Measurements from ENCODE around the gene GGPS1. TPM values are rescaled to one million over a fixed set of nuclear protein-coding genes. Genes with fewer than 3 reads are reported as not detected.

GGPS1 gene
- total RNA-seq, 1 experiment from 2014 or later, result 37.3 TPM

DNA sequence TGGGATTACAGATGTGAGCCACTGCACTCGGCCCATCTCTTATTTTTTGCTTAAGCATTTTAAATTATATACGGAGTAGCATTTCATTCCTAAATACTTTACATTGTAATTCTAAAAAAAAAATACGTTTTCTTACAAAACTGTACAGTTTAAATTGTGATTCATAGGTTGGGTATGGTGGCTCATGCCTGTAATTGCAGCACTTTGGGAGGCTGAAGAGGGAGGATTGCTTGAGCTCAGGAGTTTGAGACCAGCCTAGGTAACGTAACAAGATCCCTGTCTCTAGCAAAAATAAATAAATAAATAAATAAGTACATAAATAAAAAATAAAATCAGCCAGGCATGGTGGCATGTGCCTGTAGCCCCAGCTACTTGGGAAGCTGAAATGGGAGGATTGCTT lies 63.5 kb downstream of the GGPS1 start:
- CTCF ChIA-PET, result no interaction called here
- POLR2A ChIA-PET, result no interaction called here
- H3K27ac Mint-ChIP-seq, result no peak overlapping the region
- ATAC-seq (no peak), DNase-seq (ENCODE audit: low spot score) (no peak)
- no peak for TF ChIP-seq JUN (CRISPR knock-in tag; IDR thresholded peaks at IDR 0.05)
- TF ChIP-seq, protein P1, sequence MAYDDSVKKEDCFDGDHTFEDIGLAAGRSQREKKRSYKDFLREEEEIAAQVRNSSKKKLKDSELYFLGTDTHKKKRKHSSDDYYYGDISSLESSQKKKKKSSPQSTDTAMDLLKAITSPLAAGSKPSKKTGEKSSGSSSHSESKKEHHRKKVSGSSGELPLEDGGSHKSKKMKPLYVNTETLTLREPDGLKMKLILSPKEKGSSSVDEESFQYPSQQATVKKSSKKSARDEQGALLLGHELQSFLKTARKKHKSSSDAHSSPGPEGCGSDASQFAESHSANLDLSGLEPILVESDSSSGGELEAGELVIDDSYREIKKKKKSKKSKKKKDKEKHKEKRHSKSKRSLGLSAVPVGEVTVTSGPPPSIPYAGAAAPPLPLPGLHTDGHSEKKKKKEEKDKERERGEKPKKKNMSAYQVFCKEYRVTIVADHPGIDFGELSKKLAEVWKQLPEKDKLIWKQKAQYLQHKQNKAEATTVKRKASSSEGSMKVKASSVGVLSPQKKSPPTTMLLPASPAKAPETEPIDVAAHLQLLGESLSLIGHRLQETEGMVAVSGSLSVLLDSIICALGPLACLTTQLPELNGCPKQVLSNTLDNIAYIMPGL (CRISPR knock-in tag; IDR thresholded peaks at IDR 0.05), result no peak
- TF ChIP-seq, protein P2, sequence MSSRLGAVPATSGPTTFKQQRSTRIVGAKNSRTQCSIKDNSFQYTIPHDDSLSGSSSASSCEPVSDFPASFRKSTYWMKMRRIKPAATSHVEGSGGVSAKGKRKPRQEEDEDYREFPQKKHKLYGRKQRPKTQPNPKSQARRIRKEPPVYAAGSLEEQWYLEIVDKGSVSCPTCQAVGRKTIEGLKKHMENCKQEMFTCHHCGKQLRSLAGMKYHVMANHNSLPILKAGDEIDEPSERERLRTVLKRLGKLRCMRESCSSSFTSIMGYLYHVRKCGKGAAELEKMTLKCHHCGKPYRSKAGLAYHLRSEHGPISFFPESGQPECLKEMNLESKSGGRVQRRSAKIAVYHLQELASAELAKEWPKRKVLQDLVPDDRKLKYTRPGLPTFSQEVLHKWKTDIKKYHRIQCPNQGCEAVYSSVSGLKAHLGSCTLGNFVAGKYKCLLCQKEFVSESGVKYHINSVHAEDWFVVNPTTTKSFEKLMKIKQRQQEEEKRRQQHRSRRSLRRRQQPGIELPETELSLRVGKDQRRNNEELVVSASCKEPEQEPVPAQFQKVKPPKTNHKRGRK (CRISPR knock-in tag; IDR thresholded peaks at IDR 0.05; ENCODE audit: borderline replicate concordance), result no peak
- TF ChIP-seq FOXP1 (CRISPR knock-in tag; IDR thresholded peaks at IDR 0.05; ENCODE audit: borderline replicate concordance), result no peak
- no peak for TF ChIP-seq NR3C1 (CRISPR knock-in tag; conservative IDR thresholded peaks at IDR 0.05; ENCODE audit: low read depth)
- no peak for TF ChIP-seq IRF2 (CRISPR knock-in tag; IDR thresholded peaks at IDR 0.05; ENCODE audit: borderline replicate concordance, low read depth)
- TF ChIP-seq, protein P3, sequence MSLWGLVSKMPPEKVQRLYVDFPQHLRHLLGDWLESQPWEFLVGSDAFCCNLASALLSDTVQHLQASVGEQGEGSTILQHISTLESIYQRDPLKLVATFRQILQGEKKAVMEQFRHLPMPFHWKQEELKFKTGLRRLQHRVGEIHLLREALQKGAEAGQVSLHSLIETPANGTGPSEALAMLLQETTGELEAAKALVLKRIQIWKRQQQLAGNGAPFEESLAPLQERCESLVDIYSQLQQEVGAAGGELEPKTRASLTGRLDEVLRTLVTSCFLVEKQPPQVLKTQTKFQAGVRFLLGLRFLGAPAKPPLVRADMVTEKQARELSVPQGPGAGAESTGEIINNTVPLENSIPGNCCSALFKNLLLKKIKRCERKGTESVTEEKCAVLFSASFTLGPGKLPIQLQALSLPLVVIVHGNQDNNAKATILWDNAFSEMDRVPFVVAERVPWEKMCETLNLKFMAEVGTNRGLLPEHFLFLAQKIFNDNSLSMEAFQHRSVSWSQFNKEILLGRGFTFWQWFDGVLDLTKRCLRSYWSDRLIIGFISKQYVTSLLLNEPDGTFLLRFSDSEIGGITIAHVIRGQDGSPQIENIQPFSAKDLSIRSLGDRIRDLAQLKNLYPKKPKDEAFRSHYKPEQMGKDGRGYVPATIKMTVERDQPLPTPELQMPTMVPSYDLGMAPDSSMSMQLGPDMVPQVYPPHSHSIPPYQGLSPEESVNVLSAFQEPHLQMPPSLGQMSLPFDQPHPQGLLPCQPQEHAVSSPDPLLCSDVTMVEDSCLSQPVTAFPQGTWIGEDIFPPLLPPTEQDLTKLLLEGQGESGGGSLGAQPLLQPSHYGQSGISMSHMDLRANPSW (CRISPR knock-in tag; conservative IDR thresholded peaks at IDR 0.05; ENCODE audit: low read depth), result no peak
- TF ChIP-seq USF2 (CRISPR knock-in tag; IDR thresholded peaks at IDR 0.05), result no peak
- TF ChIP-seq FOXK1 (CRISPR knock-in tag; IDR thresholded peaks at IDR 0.05), result no peak
- no peak for TF ChIP-seq TEAD4 (CRISPR knock-in tag; IDR thresholded peaks at IDR 0.05)
- TF ChIP-seq ZNF138 (CRISPR knock-in tag; conservative IDR thresholded peaks at IDR 0.05), result no peak
- TF ChIP-seq E2F5 (CRISPR knock-in tag; IDR thresholded peaks at IDR 0.05), result no peak
- TF ChIP-seq, protein P4, sequence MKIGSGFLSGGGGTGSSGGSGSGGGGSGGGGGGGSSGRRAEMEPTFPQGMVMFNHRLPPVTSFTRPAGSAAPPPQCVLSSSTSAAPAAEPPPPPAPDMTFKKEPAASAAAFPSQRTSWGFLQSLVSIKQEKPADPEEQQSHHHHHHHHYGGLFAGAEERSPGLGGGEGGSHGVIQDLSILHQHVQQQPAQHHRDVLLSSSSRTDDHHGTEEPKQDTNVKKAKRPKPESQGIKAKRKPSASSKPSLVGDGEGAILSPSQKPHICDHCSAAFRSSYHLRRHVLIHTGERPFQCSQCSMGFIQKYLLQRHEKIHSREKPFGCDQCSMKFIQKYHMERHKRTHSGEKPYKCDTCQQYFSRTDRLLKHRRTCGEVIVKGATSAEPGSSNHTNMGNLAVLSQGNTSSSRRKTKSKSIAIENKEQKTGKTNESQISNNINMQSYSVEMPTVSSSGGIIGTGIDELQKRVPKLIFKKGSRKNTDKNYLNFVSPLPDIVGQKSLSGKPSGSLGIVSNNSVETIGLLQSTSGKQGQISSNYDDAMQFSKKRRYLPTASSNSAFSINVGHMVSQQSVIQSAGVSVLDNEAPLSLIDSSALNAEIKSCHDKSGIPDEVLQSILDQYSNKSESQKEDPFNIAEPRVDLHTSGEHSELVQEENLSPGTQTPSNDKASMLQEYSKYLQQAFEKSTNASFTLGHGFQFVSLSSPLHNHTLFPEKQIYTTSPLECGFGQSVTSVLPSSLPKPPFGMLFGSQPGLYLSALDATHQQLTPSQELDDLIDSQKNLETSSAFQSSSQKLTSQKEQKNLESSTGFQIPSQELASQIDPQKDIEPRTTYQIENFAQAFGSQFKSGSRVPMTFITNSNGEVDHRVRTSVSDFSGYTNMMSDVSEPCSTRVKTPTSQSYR (CRISPR knock-in tag; IDR thresholded peaks at IDR 0.05), result no peak
- no peak for TF ChIP-seq KAT7 (CRISPR knock-in tag; IDR thresholded peaks at IDR 0.05; ENCODE audit: borderline replicate concordance)
- no peak for TF ChIP-seq RORB (CRISPR knock-in tag; IDR thresholded peaks at IDR 0.05)
- TF ChIP-seq ETV6 (CRISPR knock-in tag; IDR thresholded peaks at IDR 0.05), result no peak
- H3K9me3 Mint-ChIP-seq, result peaks cover 26% of the 10 kb centered on the region
- H3K36me3 Mint-ChIP-seq, result peaks cover 30% of the 10 kb centered on the region
- H3K27me3 Mint-ChIP-seq (ENCODE audit: low read depth), result no peaks in the 10 kb centered on the region
- H3K4me3 Mint-ChIP-seq, result no peak overlapping the region
- H3K4me1 Mint-ChIP-seq, result no peaks in the 10 kb centered on the region

Other genes starting within 250 kb of the GGPS1 start
- gene TOMM20, start 199.7 kb upstream of the GGPS1 start, total RNA-seq (2021), result 180 to 184 TPM (median 182 TPM) in 3 replicates
- gene RBM34, start 167.3 kb upstream of the GGPS1 start, total RNA-seq (2021), result 97.4 to 112 TPM (median 104 TPM) in 3 replicates
- 30.2 to 35.7 TPM (median 32.8 TPM) in 3 replicates for gene ARID4B, start 391 bp upstream of the GGPS1 start, total RNA-seq (2021)
- 33.3 to 40.1 TPM (median 34.8 TPM) in 3 replicates for gene TBCE, start 38.9 kb downstream of the GGPS1 start, total RNA-seq (2021)
- 37.4 to 41.7 TPM (median 40.8 TPM) in 3 replicates for gene B3GALNT2, start 175.9 kb downstream of the GGPS1 start, total RNA-seq (2021)